Measurements from ENCODE around the gene CFAP61. TPM values are rescaled to one million over a fixed set of nuclear protein-coding genes. Genes with fewer than 3 reads are reported as not detected.

The CFAP61 gene
- total RNA-seq, 4 donors from 2014 or later = 0.18 to 0.80 (median 0.57) TPM

DNA sequence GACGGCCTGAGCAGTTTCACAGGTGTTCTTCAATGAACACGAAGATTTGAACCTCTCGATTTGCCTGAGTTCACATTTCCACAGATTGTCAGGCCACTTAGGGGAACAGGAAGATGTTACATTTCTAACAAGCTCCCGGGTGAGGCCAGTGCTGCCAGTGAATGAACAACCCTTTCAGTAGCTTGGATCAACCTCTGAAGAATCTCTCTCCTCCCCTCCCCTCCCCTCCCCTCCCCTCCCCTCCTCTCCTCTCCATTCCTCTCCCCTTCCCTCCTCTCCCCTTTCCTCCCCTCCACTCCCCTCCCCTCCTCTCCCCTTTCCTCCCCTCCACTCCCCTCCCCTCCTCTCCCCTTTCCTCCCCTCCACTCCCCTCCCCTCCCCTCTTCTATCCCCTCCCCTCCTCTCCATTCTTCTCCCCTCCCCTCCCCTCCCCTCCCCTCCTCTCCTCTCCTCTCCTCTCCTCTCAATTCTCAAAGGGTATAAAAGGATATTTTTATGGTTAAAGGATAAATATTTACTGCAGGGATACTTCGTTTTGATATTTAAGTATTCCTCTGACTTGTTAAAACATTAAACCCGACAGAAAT is 201.5 kb downstream of the CFAP61 start:
- no peak overlapping the region for H3K4me3 ChIP-seq
- 62% methylated on average over 6 of the region's 6 CpGs for WGBS
- no peak overlapping the region for H3K27ac ChIP-seq

DNA sequence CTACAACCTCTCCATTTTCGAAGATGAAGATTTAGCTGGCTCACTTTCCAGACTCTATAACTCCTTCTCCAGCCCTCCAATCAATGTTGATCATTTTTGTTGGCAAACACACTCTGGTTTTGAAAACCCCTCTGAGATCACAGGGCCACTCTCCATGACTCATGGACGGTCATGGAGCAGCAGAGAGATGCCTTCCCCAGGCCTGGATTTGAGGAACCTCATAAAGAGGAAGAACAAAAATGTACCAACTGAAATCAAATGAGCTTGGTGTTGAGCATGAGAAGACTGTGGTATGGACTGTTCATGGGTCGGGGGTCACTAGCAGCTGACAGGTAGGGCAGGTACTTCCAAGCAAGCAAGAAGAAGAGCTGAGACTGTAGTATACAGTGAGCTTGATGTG is 202.8 kb downstream of the CFAP61 start:
- TF ChIP-seq POLR2AphosphoS5 (IDR thresholded peaks at IDR 0.05) = no peak
- no peak for TF ChIP-seq POLR2A (IDR thresholded peaks at IDR 0.05)
- TF ChIP-seq EP300 (IDR thresholded peaks at IDR 0.05) = no peak
- TF ChIP-seq, protein P1, sequence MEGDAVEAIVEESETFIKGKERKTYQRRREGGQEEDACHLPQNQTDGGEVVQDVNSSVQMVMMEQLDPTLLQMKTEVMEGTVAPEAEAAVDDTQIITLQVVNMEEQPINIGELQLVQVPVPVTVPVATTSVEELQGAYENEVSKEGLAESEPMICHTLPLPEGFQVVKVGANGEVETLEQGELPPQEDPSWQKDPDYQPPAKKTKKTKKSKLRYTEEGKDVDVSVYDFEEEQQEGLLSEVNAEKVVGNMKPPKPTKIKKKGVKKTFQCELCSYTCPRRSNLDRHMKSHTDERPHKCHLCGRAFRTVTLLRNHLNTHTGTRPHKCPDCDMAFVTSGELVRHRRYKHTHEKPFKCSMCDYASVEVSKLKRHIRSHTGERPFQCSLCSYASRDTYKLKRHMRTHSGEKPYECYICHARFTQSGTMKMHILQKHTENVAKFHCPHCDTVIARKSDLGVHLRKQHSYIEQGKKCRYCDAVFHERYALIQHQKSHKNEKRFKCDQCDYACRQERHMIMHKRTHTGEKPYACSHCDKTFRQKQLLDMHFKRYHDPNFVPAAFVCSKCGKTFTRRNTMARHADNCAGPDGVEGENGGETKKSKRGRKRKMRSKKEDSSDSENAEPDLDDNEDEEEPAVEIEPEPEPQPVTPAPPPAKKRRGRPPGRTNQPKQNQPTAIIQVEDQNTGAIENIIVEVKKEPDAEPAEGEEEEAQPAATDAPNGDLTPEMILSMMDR (IDR thresholded peaks at IDR 0.05) = no peak

More for the DNA sequence above, 201.5 kb downstream of the CFAP61 start:
- TF ChIP-seq POLR2A (IDR thresholded peaks at IDR 0.05) = no peak
- no peak for TF ChIP-seq EP300 (IDR thresholded peaks at IDR 0.05)
- no peak for TF ChIP-seq POLR2AphosphoS5 (IDR thresholded peaks at IDR 0.05)
- TF ChIP-seq, protein P1 (IDR thresholded peaks at IDR 0.05) = no peak
- no peaks in the 10 kb centered on the region for H3K27me3 ChIP-seq
- H3K4me1 ChIP-seq = no peaks in the 10 kb centered on the region
- H3K36me3 ChIP-seq = no peaks in the 10 kb centered on the region
- H3K9me3 ChIP-seq = no peaks in the 10 kb centered on the region
- no peak for DNase-seq (ENCODE audit: low spot score in 2 of 2)

DNA sequence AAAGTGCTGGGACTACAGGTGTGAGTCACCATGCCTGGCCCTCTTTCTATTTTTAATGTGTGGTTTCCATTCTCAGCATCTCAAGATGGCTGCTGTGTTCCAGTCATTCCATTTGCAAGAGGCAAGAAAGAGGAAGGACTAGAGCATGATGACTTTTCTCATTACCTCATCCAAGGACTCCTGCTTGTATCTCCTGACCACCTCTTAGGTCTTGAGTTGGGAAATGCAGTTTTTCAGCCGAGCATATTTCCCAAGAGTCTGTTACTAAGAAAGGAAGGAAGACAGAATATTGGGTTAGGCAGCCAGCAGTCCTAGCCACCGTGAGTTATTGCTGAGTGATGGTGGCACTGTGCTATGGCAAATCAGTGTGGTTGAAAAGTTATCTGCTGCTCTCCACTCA is 207.2 kb downstream of the CFAP61 start:
- no peaks in the 10 kb centered on the region for H3K27me3 ChIP-seq
- DNase-seq (ENCODE audit: low spot score in 2 of 2) = no peak
- TF ChIP-seq POLR2AphosphoS5 (IDR thresholded peaks at IDR 0.05) (no peak), POLR2A (IDR thresholded peaks at IDR 0.05) (no peak), EP300 (IDR thresholded peaks at IDR 0.05) (no peak)
- TF ChIP-seq, protein P1 (IDR thresholded peaks at IDR 0.05) = no peak
- no peaks in the 10 kb centered on the region for H3K36me3 ChIP-seq
- H3K27ac ChIP-seq = no peak overlapping the region
- no peak overlapping the region for H3K4me3 ChIP-seq
- no peaks in the 10 kb centered on the region for H3K9me3 ChIP-seq
- WGBS = 78% methylated on average over 2 of the region's 2 CpGs
- H3K4me1 ChIP-seq = no peaks in the 10 kb centered on the region

More for the DNA sequence above, 202.8 kb downstream of the CFAP61 start:
- WGBS = 75% methylated on average over 3 of the region's 3 CpGs
- no peak overlapping the region for H3K27ac ChIP-seq
- no peak overlapping the region for H3K4me3 ChIP-seq
- no peaks in the 10 kb centered on the region for H3K27me3 ChIP-seq
- no peaks in the 10 kb centered on the region for H3K9me3 ChIP-seq
- no peaks in the 10 kb centered on the region for H3K4me1 ChIP-seq
- H3K36me3 ChIP-seq = no peaks in the 10 kb centered on the region
- no peak for DNase-seq (ENCODE audit: low spot score in 2 of 2)

DNA sequence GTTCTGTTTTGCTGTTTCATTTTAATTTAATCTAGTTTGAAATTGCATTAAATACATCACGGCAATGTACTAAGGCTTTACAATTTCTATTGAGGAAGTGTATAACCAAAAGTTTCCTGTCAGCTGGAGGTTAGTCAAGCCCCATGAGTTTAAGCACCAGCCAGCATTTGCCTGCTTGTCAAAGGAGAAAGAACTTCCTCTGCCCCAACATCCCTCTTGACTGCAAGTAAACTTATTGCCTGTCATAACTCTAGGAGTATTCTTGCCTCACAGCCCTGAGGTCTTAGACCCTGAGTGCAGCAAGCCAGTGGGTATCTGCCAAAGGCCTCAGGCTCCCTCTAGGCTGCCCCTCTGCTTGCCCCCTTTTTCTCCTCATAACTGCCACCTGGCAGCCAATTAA is 208.8 kb downstream of the CFAP61 start:
- no peak overlapping the region for H3K4me3 ChIP-seq
- H3K27ac ChIP-seq = no peak overlapping the region
- DNase-seq (ENCODE audit: low spot score in 2 of 2) = no peak
- no peaks in the 10 kb centered on the region for H3K36me3 ChIP-seq
- H3K9me3 ChIP-seq = no peaks in the 10 kb centered on the region
- WGBS = 77% methylated on average over 1 of the region's 1 CpG
- no peaks in the 10 kb centered on the region for H3K4me1 ChIP-seq
- no peaks in the 10 kb centered on the region for H3K27me3 ChIP-seq
- TF ChIP-seq, protein P1 (IDR thresholded peaks at IDR 0.05) = no peak
- no peak for TF ChIP-seq EP300 (IDR thresholded peaks at IDR 0.05)
- no peak for TF ChIP-seq POLR2A (IDR thresholded peaks at IDR 0.05)
- TF ChIP-seq POLR2AphosphoS5 (IDR thresholded peaks at IDR 0.05) = no peak

DNA sequence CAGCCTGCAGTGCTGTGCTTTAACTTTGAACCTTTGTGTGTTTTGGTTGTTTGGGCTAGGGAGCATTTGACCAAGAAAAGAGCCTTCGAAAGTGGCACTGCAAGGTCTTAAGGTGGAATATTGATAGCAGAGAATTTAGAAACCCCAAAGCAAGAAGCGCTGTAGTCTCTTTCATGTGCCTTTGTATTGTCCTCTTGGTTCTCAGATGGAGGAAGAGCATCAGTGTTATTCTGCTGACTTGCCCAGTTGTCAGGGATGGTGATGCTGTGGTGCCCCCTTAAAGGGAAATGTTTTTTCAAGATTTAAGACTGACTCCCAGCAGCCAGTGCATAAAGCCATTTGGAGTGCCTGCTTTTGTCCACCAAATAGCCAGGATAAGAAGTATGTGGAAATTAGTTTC is 212.9 kb downstream of the CFAP61 start:
- 73% methylated on average over 2 of the region's 2 CpGs for whole genome bisulfite sequencing

More for the DNA sequence above, 212.9 kb downstream of the CFAP61 start:
- Histone ChIP-seq H3K4me3 (no peak overlapping the region), H3K27ac (no peak overlapping the region), H3K36me3 (no peaks in the 10 kb centered on the region), H3K4me1 (no peaks in the 10 kb centered on the region), H3K9me3 (no peaks in the 10 kb centered on the region), H3K27me3 (no peaks in the 10 kb centered on the region)
- DNase-seq (ENCODE audit: low spot score in 2 of 2) = no peak
- TF ChIP-seq POLR2A (IDR thresholded peaks at IDR 0.05) (no peak), POLR2AphosphoS5 (IDR thresholded peaks at IDR 0.05) (no peak)
- TF ChIP-seq, protein P1 (IDR thresholded peaks at IDR 0.05) = no peak

Data from suprapubic skin (tissue), 4 donors.